Activated CD4-positive, alpha-beta T cell treated with anti-CD3 and anti-CD28 coated beads, Interleukin-2, amount 10 ng/mL, durations not matched to agents 24 days and 14 days (primary cell): ENCODE data around the gene PPP1R14D. TPM values are rescaled to one million over a fixed set of nuclear protein-coding genes. Genes with fewer than 3 reads are reported as not detected.

Source experiments
- DNase-seq: peaks from one replicate; pipeline ENCODE4 v3.0.0; 2022
- H3K27ac Mint-ChIP-seq: one replicate; pipeline ENCODE4 v1.8.0; 2022; ENCODE audit warnings: mild to moderate bottlenecking, mixed read lengths
- H3K27me3 Mint-ChIP-seq: one replicate; pipeline ENCODE4 v1.8.0; 2022; ENCODE audit warnings: mixed read lengths
- H3K36me3 Mint-ChIP-seq: one replicate; pipeline ENCODE4 v1.8.0; 2022; ENCODE audit warnings: low read depth, mild to moderate bottlenecking, mixed read lengths
- H3K4me1 Mint-ChIP-seq: one replicate; pipeline ENCODE4 v1.8.0; 2021; ENCODE audit warnings: mixed read lengths
- H3K4me3 Mint-ChIP-seq: one replicate; pipeline ENCODE4 v1.8.0; 2022; ENCODE audit warnings: mild to moderate bottlenecking, moderate library complexity, mixed read lengths
- H3K9me3 Mint-ChIP-seq: one replicate; pipeline ENCODE4 v1.8.0; 2021; ENCODE audit warnings: mixed read lengths
- intact Hi-C: fragments of 100-400 bp; cut with micrococcal nuclease; formaldehyde crosslinking; loops from one replicate; pipeline ENCODE4 v1.15.1; 2023
- total RNA-seq: library from RNA; stranded (reverse); gene quantifications from 2 replicates; pipeline ENCODE4 v1.2.3, GENCODE V29; 2022

The PPP1R14D gene
- total RNA-seq, 1 donor from 2014 or later = not detected

- H3K4me3 Mint-ChIP-seq = no peak overlapping the region
- H3K27me3 Mint-ChIP-seq = peaks cover 3% of the 10 kb centered on the region
- no peak for DNase-seq
- H3K36me3 Mint-ChIP-seq = no peaks in the 10 kb centered on the region
- intact Hi-C loops = no loop called here
- no peak overlapping the region for H3K27ac Mint-ChIP-seq
- no peaks in the 10 kb centered on the region for H3K4me1 Mint-ChIP-seq
- H3K9me3 Mint-ChIP-seq = no peaks in the 10 kb centered on the region
Measured at GRCh38 chr15:40823572-40824343, 4.8 kb downstream of the PPP1R14D start.

GRCh38 chr15:40821195-40821594 is 7.3 kb downstream of the PPP1R14D start:
- H3K4me1 Mint-ChIP-seq = no peaks in the 10 kb centered on the region
- no peak overlapping the region for H3K27ac Mint-ChIP-seq
- H3K9me3 Mint-ChIP-seq = no peaks in the 10 kb centered on the region
- DNase-seq = no peak
- no peaks in the 10 kb centered on the region for H3K36me3 Mint-ChIP-seq
- H3K4me3 Mint-ChIP-seq = no peak overlapping the region
- peaks cover 1% of the 10 kb centered on the region for H3K27me3 Mint-ChIP-seq
- intact Hi-C loops = no loop called here

- Mint-ChIP-seq H3K36me3 (peaks cover 10% of the 10 kb centered on the region), H3K4me3 (no peak overlapping the region), H3K4me1 (no peaks in the 10 kb centered on the region), H3K9me3 (no peaks in the 10 kb centered on the region), H3K27me3 (no peaks in the 10 kb centered on the region), H3K27ac (no peak overlapping the region)
- intact Hi-C loops = no loop called here
- no peak for DNase-seq
Measured at GRCh38 chr15:40819048-40819447, 9.5 kb downstream of the PPP1R14D start.

- Mint-ChIP-seq H3K36me3 (peaks cover 28% of the 10 kb centered on the region), H3K4me1 (no peaks in the 10 kb centered on the region)
- intact Hi-C loops = no loop called here
Measured at GRCh38 chr15:40815042-40815698, 13.3 kb downstream of the PPP1R14D start.

GRCh38 chr15:40812721-40813425 is 15.6 kb downstream of the PPP1R14D start:
- Mint-ChIP-seq H3K4me1 (peaks cover 8% of the 10 kb centered on the region), H3K27ac (peak overlapping the region; percentile 49), H3K9me3 (no peaks in the 10 kb centered on the region), H3K36me3 (peaks cover 31% of the 10 kb centered on the region), H3K27me3 (no peaks in the 10 kb centered on the region), H3K4me3 (no peak overlapping the region)
- no peak for DNase-seq
- intact Hi-C loops = no loop called here

More at GRCh38 chr15:40815042-40815698, 13.3 kb downstream of the PPP1R14D start:
- H3K27ac Mint-ChIP-seq = no peak overlapping the region
- no peak overlapping the region for H3K4me3 Mint-ChIP-seq
- DNase-seq = no peak
- H3K9me3 Mint-ChIP-seq = no peaks in the 10 kb centered on the region
- H3K27me3 Mint-ChIP-seq = no peaks in the 10 kb centered on the region

- intact Hi-C loops = no loop called here
- H3K4me3 Mint-ChIP-seq = peak overlapping the region; percentile 93
- peaks cover 13% of the 10 kb centered on the region for H3K4me1 Mint-ChIP-seq
- no peak for DNase-seq
- H3K9me3 Mint-ChIP-seq = no peaks in the 10 kb centered on the region
- peaks cover 26% of the 10 kb centered on the region for H3K36me3 Mint-ChIP-seq
- no peaks in the 10 kb centered on the region for H3K27me3 Mint-ChIP-seq
- peak overlapping the region; percentile 41 for H3K27ac Mint-ChIP-seq
Measured at GRCh38 chr15:40808861-40809450, 19.6 kb downstream of the PPP1R14D start.

GRCh38 chr15:40807888-40808461 is 20.5 kb downstream of the PPP1R14D start:
- peak; percentile 63 for DNase-seq
- Mint-ChIP-seq H3K27ac (peak overlapping the region; percentile 96), H3K27me3 (no peaks in the 10 kb centered on the region), H3K9me3 (no peaks in the 10 kb centered on the region), H3K36me3 (peaks cover 26% of the 10 kb centered on the region), H3K4me1 (peaks cover 13% of the 10 kb centered on the region), H3K4me3 (peak overlapping the region; percentile 93)
- intact Hi-C loops = loop anchor here (1.0 to 2.0 kb wide), 7 partner anchors 21 to 308 kb away; partner anchors contain the start of genes INO80, KNL1, RMDN3 and RPUSD2

GRCh38 chr15:40807028-40807887 is 21.2 kb downstream of the PPP1R14D start, which contains the start of the genes DNAJC17 and ZFYVE19:
Gene DNAJC17 (minus strand): TSS chr15:40807473. CDS start chr15:40807446, 27 bp downstream.
Gene ZFYVE19 (plus strand): TSS chr15:40807089. CDS start chr15:40807590, 501 bp downstream.
- Mint-ChIP-seq H3K4me1 (peaks cover 13% of the 10 kb centered on the region), H3K4me3 (peak within 1 kb of the TSS; percentile 93), H3K9me3 (no peaks in the 10 kb centered on the region), H3K27ac (peak within 1 kb of the TSS; percentile 96), H3K36me3 (peaks cover 24% of the 10 kb centered on the region), H3K27me3 (no peaks in the 10 kb centered on the region)
- intact Hi-C loops = loop anchor here (1.0 to 2.0 kb wide), 7 partner anchors 20 to 309 kb away; partner anchors contain the start of genes INO80, KNL1, RMDN3 and RPUSD2
- peak; percentile 98 for DNase-seq

- intact Hi-C loops = loop anchor here (1.0 to 2.0 kb wide), 7 partner anchors 20 to 310 kb away; partner anchors contain the start of genes INO80, KNL1, RMDN3 and RPUSD2
- Mint-ChIP-seq H3K36me3 (peaks cover 24% of the 10 kb centered on the region), H3K9me3 (no peaks in the 10 kb centered on the region), H3K4me3 (peak overlapping the region; percentile 93), H3K27ac (peak overlapping the region; percentile 96), H3K27me3 (no peaks in the 10 kb centered on the region), H3K4me1 (peaks cover 16% of the 10 kb centered on the region)
- DNase-seq = no peak
Measured at GRCh38 chr15:40806672-40807027, 21.9 kb downstream of the PPP1R14D start.

- peaks cover 23% of the 10 kb centered on the region for H3K36me3 Mint-ChIP-seq
- H3K4me3 Mint-ChIP-seq = no peak overlapping the region
- H3K27me3 Mint-ChIP-seq = no peaks in the 10 kb centered on the region
- DNase-seq = no peak
- intact Hi-C loops = no loop called here
- H3K27ac Mint-ChIP-seq = no peak overlapping the region
- H3K4me1 Mint-ChIP-seq = peaks cover 16% of the 10 kb centered on the region
- H3K9me3 Mint-ChIP-seq = no peaks in the 10 kb centered on the region
Measured at GRCh38 chr15:40803688-40804087, 24.8 kb downstream of the PPP1R14D start.

- Mint-ChIP-seq H3K4me3 (no peak overlapping the region), H3K36me3 (peaks cover 29% of the 10 kb centered on the region), H3K27ac (no peak overlapping the region), H3K27me3 (no peaks in the 10 kb centered on the region), H3K9me3 (no peaks in the 10 kb centered on the region), H3K4me1 (peaks cover 14% of the 10 kb centered on the region)
- DNase-seq = no peak
- intact Hi-C loops = no loop called here
Measured at GRCh38 chr15:40803076-40803475, 25.4 kb downstream of the PPP1R14D start.

- intact Hi-C loops = no loop called here
Measured at GRCh38 chr15:40799523-40799922, 29.0 kb downstream of the PPP1R14D start.

More at GRCh38 chr15:40799523-40799922, 29.0 kb downstream of the PPP1R14D start:
- no peaks in the 10 kb centered on the region for H3K9me3 Mint-ChIP-seq
- H3K36me3 Mint-ChIP-seq = peaks cover 27% of the 10 kb centered on the region
- H3K4me3 Mint-ChIP-seq = no peak overlapping the region
- H3K4me1 Mint-ChIP-seq = peaks cover 12% of the 10 kb centered on the region
- no peaks in the 10 kb centered on the region for H3K27me3 Mint-ChIP-seq
- DNase-seq = no peak
- H3K27ac Mint-ChIP-seq = no peak overlapping the region
